Left ventricle myocardium inferior (tissue), 1 donor: Measurements from ENCODE around the gene AGAP2. TPM values are rescaled to one million over a fixed set of nuclear protein-coding genes. Genes with fewer than 3 reads are reported as not detected.

Experiments used
- DNase-seq: peaks from one replicate; pipeline ENCODE4 v3.0.0-alpha.2; 2020
- H3K27ac ChIP-seq: fragments of 200-600 bp; replicated peaks from 2 replicates; pipeline ENCODE4 v1.8.0; 2021
- H3K27me3 ChIP-seq: fragments of 200-600 bp; 2 replicates; pipeline ENCODE4 v1.8.0; 2021; ENCODE audit warnings: low read depth
- H3K36me3 ChIP-seq: fragments of 200-600 bp; 2 replicates; pipeline ENCODE4 v1.8.0; 2021
- H3K4me1 ChIP-seq: fragments of 200-600 bp; 2 replicates; pipeline ENCODE4 v1.8.0; 2021
- H3K4me3 ChIP-seq: fragments of 200-600 bp; 2 replicates; pipeline ENCODE4 v1.8.0; 2021; ENCODE audit warnings: mild to moderate bottlenecking, moderate library complexity
- H3K9me3 ChIP-seq: fragments of 200-600 bp; replicated peaks from 2 replicates; pipeline ENCODE4 v1.8.0; 2021
- intact Hi-C: fragments of 100-400 bp; cut with micrococcal nuclease; formaldehyde crosslinking; loops from one replicate; pipeline ENCODE4 v1.11.0; 2022
- total RNA-seq: library from RNA; stranded (reverse); fragmentation: NEBNext Ultra II Directional; extraction: Animal tissue kit (Norgen Biotek cat#: 25700); gene quantifications from one replicate; pipeline ENCODE4 v1.2.1, GENCODE V29; 2021
- TF ChIP-seq, protein P1 (sequence below): fragments of 200-600 bp; IDR thresholded peaks from 2 replicates; pipeline ENCODE4 v1.8.0; 2021; ENCODE audit warnings: antibody characterized with exemption, mild to moderate bottlenecking, borderline replicate concordance
- donor health status: DM: no; HTN: yes; CAD: no; lungs with severe emphysema.

AGAP2 gene
- total RNA-seq, 1 donor from 2014 or later = 6.5 TPM

DNA sequence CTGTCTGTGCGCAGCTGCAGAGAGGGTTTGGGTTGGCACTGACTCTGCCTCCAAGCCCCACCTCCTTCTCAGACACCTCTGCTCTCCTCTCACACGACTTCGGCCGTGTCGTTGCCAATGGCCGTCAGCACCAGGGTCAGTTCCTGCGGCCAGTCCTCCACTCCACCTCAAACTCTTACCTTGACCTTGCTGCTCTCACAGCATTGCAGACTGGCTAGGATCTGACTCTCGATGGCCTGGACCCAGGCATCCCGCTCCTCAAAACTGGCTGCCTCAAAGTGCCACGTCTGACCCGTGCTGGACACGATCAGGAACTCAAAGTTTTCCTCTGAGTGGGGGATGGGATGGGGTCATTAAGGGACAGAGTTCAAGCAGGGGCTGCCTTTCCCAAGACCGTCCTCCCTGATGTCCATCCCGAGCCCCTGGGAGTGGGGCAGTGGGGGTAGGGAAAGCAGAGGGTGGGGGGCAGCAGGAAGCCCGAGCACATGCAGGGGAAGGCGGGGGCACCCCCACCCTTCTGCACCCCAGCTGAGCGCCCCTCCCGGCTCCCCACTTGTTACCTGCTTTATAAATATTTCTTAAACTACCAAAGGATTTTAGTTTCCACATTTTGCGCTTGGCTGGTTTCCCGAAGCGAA, 10.7 kb downstream of the AGAP2 start:
- H3K9me3 ChIP-seq = no peaks in the 10 kb centered on the region
- intact Hi-C loops = no loop called here
- H3K27ac ChIP-seq = peak overlapping the region; percentile 85
- TF ChIP-seq, protein P1, sequence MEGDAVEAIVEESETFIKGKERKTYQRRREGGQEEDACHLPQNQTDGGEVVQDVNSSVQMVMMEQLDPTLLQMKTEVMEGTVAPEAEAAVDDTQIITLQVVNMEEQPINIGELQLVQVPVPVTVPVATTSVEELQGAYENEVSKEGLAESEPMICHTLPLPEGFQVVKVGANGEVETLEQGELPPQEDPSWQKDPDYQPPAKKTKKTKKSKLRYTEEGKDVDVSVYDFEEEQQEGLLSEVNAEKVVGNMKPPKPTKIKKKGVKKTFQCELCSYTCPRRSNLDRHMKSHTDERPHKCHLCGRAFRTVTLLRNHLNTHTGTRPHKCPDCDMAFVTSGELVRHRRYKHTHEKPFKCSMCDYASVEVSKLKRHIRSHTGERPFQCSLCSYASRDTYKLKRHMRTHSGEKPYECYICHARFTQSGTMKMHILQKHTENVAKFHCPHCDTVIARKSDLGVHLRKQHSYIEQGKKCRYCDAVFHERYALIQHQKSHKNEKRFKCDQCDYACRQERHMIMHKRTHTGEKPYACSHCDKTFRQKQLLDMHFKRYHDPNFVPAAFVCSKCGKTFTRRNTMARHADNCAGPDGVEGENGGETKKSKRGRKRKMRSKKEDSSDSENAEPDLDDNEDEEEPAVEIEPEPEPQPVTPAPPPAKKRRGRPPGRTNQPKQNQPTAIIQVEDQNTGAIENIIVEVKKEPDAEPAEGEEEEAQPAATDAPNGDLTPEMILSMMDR = no peak
- peaks cover 23% of the 10 kb centered on the region for H3K4me1 ChIP-seq
- H3K4me3 ChIP-seq = peak overlapping the region; percentile 78
- no peaks in the 10 kb centered on the region for H3K36me3 ChIP-seq
- H3K27me3 ChIP-seq = peaks cover 69% of the 10 kb centered on the region
- DNase-seq = no peak

DNA sequence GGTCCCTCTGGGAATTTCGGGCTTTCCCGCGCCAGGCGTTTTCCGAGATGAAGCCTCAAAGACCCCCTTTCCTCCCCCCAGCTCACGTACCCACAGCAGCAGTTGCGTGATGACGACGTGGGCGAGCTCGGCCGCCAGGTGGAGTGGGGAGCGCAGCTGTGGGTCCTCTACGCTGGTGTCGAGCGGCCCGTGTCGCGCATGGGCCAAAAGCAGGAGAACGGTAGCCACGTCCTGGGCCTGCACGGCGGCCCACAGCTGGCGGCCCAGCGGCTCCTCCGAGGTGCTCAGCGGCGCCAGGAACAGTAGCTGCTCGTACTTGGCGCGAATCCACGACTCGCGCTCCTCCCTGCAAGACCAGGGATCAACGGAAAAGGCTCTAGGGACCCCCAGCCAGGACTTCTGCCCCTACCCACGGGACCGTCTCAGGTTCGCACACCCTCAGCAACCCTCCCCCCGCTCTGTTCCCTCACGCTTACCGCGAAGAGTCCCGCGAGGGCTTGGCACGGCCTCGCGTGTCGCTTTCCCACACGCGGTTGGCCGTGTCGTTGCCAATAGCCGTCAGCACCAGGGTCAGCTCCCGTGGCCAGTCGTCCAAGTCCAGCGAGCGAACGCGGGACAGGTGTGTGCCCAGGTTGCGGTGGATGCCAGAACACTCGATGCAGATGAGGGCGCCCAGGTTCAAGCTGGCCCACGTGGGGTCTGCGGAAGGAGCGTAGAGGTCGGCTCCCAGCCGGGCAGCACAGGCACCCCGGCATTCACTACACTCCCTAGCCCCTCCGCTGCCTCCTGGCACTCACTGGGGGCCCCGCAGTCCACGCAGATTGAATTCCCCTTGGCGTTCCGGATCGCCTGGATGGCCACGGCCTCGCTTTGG, 11.4 kb downstream of the AGAP2 start:
- H3K27me3 ChIP-seq = peaks cover 61% of the 10 kb centered on the region
- no peaks in the 10 kb centered on the region for H3K36me3 ChIP-seq
- peak overlapping the region; percentile 85 for H3K27ac ChIP-seq
- no peaks in the 10 kb centered on the region for H3K9me3 ChIP-seq
- peak; percentile 59 for DNase-seq
- H3K4me1 ChIP-seq = peaks cover 23% of the 10 kb centered on the region
- intact Hi-C loops = no loop called here
- peak overlapping the region; percentile 78 for H3K4me3 ChIP-seq
- TF ChIP-seq, protein P1 = peak; percentile 53

DNA sequence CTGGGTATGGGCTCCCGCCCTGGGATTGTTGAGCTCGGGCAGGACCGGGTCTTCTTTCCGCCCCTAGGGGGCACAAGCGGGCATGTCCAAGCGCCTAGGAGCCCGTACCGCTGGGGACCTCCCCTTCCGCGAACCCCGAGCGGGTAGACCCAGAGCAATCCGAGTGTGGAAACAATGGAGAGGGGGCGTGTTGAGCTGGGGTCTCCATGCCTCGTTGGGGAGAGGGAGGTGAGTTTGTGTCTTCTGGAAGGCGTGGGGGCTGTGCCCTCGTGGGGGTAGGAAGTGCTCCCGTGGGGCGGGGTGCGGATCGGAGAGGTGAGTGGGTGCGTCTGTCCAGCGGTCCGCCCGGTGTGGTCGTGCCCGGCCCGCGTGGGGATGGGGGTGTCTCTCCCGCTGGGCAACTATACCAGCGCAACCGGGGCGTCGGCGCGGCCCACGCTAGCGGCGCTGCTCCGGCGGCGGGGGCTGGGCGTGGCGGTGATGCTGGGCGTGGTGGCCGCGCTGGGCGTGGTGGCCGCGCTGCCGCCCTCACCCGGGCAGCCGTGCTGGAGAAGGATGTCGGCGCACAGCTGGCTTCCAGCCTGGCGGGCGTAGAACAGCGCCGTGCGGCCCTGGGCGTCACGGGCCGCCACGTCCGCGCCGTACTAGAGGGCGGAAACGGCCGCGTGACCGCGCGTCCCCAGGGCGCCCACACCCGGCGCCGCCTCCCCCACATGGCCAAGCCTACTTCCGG, 12.2 kb downstream of the AGAP2 start:
- H3K9me3 ChIP-seq = no peaks in the 10 kb centered on the region

DNA sequence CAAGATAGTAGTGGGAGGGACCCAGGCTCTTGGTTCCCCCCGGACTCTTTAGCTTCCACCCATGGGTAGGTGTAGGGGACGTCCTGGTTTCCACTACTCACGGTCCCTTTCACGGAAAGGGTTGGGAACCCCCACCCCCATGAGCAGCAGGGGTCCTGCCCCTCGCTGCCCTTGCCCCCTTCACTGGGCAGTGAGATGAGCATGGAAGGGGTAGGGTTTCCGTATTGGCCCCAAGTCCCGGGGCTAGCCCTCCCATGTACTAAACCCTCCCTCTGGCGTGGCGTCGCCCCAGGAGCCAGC, 12.7 kb downstream of the AGAP2 start:
- H3K27me3 ChIP-seq = peaks cover 48% of the 10 kb centered on the region
- DNase-seq = no peak
- intact Hi-C loops = no loop called here
- H3K4me3 ChIP-seq = peak overlapping the region; percentile 78
- peaks cover 23% of the 10 kb centered on the region for H3K4me1 ChIP-seq
- H3K36me3 ChIP-seq = peaks cover 8% of the 10 kb centered on the region
- H3K9me3 ChIP-seq = no peaks in the 10 kb centered on the region
- peak overlapping the region; percentile 85 for H3K27ac ChIP-seq
- TF ChIP-seq, protein P1 = no peak

More for the DNA sequence above, 12.2 kb downstream of the AGAP2 start:
- Histone ChIP-seq H3K36me3 (peaks cover 3% of the 10 kb centered on the region), H3K4me3 (peak overlapping the region; percentile 78), H3K27ac (peak overlapping the region; percentile 85), H3K27me3 (peaks cover 53% of the 10 kb centered on the region), H3K4me1 (peaks cover 23% of the 10 kb centered on the region)
- intact Hi-C loops = no loop called here
- TF ChIP-seq, protein P1 = peak; percentile 73
- peak; percentile 73 for DNase-seq

DNA sequence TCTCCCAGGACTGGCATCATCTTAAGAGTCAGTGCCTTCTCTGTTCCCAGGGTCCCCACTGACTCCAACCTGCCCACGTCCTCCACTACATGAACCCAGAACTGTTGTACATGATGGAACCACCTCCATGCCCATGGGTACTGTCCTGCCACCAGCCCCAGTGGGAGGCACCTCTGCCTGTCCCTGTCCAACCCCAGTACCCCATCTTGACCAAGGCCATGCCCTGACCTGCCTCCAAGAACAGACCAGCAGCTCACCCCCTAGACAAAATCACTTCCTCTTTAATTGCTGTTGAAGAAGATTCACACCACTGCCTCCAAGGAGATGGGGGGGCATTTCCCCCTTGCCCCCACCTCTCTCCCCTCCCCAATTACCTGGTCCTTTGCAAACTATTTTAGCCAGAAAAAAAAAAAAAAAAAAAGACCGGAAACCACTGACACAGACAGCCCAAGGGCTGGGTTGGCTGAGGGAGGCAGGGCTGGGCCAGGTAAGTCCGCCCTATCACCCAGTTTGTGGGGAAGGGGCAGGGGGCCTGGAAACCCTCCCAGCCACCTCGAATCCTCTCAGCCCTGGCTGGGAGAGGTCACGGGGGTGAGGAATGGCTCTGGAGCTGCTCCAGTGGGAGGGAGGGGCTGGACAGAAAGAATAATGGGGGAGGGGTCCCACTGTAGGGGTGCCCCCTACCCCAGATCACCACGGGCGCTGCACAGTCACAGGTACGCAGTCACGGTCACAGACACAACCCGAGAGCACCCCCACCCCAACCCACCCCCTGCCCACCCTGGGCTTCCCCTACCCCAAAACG, 13.4 kb downstream of the AGAP2 start:
- peaks cover 41% of the 10 kb centered on the region for H3K27me3 ChIP-seq

More for the DNA sequence above, 13.4 kb downstream of the AGAP2 start:
- TF ChIP-seq, protein P1 = no peak
- Histone ChIP-seq H3K9me3 (no peaks in the 10 kb centered on the region), H3K4me3 (no peak overlapping the region), H3K36me3 (peaks cover 14% of the 10 kb centered on the region), H3K27ac (no peak overlapping the region), H3K4me1 (peaks cover 23% of the 10 kb centered on the region)
- intact Hi-C loops = no loop called here
- DNase-seq = no peak
